GM12874 (cell line): ENCODE data around the gene IMPG2.

ENCODE experiments used
- TF ChIP-seq, protein P1 (sequence below): IDR thresholded peaks from 2 replicates; pipeline ENCODE4 v1.5.1; 2011; ENCODE audit warnings: low read depth, mild to moderate bottlenecking, control low read depth, low read length, moderate library complexity; ENCODE audit not compliant: insufficient read depth

Gene IMPG2

DNA sequence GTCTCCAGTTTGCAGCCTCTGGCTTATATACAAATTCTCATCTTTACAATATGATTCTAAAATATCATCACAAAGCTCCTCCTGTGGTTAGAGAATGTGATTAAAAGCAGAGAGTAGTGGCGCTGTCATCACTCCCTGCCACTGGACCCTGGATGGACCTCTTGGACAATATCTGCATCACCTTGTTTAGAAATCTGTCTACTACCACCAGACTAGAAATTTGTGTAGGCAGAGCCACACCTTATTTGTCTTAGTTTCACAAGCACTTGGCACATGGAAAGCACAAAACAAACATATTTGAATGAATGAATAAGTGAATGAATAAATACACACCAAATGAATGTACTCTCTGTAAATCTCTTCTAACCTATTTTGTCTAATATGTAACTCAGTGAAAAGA, 68.1 kb downstream of the IMPG2 start:
- TF ChIP-seq, protein P1, sequence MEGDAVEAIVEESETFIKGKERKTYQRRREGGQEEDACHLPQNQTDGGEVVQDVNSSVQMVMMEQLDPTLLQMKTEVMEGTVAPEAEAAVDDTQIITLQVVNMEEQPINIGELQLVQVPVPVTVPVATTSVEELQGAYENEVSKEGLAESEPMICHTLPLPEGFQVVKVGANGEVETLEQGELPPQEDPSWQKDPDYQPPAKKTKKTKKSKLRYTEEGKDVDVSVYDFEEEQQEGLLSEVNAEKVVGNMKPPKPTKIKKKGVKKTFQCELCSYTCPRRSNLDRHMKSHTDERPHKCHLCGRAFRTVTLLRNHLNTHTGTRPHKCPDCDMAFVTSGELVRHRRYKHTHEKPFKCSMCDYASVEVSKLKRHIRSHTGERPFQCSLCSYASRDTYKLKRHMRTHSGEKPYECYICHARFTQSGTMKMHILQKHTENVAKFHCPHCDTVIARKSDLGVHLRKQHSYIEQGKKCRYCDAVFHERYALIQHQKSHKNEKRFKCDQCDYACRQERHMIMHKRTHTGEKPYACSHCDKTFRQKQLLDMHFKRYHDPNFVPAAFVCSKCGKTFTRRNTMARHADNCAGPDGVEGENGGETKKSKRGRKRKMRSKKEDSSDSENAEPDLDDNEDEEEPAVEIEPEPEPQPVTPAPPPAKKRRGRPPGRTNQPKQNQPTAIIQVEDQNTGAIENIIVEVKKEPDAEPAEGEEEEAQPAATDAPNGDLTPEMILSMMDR = no peak

DNA sequence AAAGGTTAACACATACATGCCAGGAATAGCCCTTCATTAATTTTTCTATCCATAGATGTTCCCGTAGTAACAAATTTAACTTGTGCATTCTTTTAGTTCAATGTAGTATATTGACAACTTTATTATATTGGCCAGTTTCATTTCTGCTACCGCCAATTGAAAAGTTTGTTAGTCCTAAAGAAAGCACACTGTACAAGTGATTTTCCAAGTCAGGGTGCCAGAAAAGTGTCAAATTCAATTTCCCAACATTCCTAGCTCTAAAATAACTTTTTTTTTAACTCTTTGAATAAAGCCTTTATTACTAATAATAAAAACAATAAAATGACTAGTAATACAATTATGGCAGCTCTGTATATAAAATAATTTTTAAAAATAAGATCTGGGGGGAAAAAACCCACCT, 68.9 kb downstream of the IMPG2 start:
- TF ChIP-seq, protein P1 = no peak

DNA sequence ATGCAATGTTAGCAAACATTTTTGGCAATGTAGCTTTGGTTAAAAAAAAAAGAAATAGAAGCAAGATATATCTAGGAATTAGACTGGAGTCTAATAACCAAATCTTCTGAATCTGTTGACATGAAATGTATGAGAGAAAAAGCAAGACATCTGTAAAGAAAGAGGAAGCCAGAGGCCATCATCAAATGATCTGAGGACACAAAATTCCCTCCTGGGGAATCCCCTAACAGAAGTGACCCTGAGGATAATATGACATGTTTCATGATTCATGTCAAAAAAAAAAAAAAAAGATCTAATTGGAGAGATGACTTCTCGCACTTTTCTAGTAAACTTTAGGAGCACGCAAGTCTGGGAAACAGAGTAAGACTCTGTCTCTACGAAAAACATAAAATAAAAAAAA, 70.9 kb downstream of the IMPG2 start:
- TF ChIP-seq, protein P1 = no peak

DNA sequence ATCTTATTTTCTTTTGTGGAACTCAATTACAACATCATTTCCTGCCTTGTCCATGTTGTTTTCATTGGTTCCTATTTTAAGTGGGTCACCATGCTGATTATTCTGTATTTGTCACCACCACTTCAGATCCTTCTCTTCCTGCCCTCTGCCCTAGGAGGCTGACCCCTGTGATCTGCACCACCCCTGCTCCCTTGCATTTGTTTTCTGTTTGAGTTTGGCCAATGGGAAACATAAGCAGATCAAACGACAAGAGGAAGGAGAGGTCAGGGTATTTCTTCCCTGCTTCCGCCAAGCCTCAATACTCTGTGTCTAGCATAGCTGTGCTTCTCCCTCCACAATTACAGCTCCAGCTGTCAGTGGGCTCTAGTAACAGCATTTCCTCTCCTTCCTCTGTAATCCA, 71.6 kb downstream of the IMPG2 start:
- TF ChIP-seq, protein P1 = no peak

DNA sequence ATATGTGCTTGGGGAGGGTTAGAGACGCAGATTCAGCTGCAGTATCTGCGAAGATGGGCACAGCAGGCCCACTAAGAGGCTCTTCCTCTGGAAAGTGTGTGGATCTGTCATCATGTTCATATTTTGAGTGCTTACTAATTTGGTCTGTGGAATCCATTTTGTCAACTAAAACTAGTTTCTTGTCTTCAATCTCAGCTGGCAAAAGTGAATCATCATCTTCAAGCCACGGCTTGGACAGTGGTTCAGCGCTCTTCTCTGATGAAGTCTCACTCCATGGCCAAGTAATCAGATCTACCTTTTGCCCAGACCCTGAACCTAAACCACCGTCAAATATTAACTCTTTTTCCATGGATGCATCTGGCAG, 76.2 kb downstream of the IMPG2 start:
- TF ChIP-seq, protein P1 = no peak

DNA sequence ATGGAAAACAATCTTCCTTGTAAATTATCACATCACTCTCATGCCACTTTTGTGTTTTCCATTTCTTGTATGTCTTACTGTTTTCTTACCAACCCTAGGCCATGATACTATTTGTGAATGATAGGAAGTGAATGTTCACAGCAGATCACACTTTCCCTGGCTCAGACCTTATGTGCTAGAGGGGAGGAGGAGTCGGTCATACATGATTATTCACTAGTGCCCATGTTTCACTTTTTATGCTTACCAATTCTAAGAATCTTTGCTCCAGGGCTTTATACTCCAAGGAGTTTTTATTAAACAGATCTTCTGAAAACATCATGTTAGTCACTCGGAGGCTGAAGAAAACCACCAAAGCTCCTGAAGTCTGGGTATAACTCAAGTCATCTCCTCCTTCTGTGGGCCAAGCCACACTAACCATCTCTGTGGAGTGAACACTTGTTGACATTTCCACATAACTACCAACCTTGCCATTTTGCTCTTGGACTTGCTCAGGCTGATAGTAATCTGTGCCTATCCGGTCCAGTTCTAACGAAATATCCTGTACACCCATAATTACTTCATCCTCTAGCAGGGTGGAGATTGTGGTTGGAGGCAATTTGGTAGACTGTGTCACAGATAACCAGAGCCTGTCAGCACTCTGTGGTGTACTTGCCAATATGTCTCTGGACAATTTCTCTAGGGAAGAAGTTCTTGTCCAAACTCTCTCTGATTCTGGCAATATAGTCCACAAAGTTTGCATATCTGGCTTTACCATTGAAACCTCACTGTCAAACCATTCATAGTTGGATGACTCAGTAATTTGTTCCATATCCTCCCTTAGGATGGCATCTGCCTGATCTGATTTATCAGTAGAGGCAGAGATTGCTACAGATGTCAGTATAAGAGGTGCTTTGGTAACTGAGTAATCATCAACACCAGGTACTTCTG, 76.8 kb downstream of the IMPG2 start:
- TF ChIP-seq, protein P1 = no peak

DNA sequence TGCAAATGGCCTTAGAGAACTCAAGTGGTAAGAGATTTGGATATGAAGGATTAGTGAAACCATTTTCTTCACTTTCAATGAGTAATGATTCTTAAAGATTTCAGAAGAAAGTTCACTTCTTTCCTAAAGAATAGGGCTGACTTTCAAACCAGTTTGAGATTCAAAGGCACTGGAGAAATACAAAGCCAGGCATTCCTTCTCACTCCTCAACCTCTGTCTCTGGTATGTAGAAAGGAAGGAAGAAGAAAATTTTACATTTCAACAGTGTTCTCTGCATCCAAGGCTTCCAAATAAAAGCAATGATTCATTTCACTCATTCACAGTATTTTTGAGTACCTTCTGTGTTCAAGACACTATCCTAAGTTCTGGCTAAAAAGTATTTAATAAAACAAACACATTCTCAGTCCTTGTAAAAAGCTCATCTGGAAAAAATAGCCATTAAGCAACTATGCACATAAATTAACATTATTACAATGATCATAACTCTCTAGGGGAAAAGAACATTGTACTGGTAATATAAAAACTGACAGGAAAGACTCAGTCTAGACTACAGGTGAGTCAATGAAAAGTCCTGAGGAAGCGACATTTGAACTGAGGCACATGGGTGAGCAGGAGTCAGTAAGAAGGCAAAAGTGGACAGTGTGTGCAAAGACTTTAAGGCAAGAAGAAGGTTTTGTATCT, 79.5 kb downstream of the IMPG2 start:
- TF ChIP-seq, protein P1 = no peak
